ENCODE measurements around the gene EPC2. TPM values are rescaled to one million over a fixed set of nuclear protein-coding genes. Genes with fewer than 3 reads are reported as not detected.

EPC2 gene
- polyA plus RNA-seq, 1 of the 3 experiments (the other 2 are of a cell fraction): 8.8 TPM

DNA sequence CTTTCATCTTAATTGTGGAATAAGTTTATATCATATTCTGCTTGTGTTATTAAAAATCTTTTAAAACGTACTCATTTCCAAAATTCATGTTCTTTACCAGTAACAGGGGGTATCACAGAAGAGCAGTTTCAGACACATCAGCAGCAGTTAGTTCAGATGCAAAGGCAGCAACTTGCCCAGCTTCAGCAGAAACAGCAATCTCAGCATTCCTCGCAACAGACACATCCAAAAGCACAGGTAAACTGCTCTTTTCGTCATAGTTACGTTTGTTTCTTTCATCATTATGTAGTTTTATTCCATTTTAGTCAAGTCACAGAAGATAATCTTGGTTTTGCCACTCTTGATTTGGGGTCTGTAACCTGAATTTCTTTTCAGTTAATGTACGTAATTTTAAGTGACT is 137.0 kb downstream of the EPC2 start:
- Histone ChIP-seq H3K36me3 (replicated peaks in 1 of 2; ENCODE audit: control insufficient read depth in 1 of 2, insufficient read depth in 2 of 2, low read length in 1 of 2) (peaks cover 47 to 57% of the 10 kb centered on the region in 2 experiments), H4K20me1 (ENCODE audit: insufficient read depth) (no peaks in the 10 kb centered on the region), H3K9ac (no peak overlapping the region), H3K9me3 (no peaks in the 10 kb centered on the region), H3K4me2 (no peak overlapping the region), H3K27me3 (ENCODE audit: insufficient read depth) (no peaks in the 10 kb centered on the region), H3K9me2 (no peaks in the 10 kb centered on the region), H3F3A (replicated peaks; ENCODE audit: insufficient read depth) (no peaks in the 10 kb centered on the region), H2AFZ (ENCODE audit: low read depth) (no peak overlapping the region), H3K4me3 (ENCODE audit: low read depth in 2 of 2, low read length in 1 of 2) (no peak overlapping the region), H3K79me2 (ENCODE audit: insufficient read depth) (peaks cover 2% of the 10 kb centered on the region; the same call in 1 of the 2 replicates), H3K4me1 (ENCODE audit: control insufficient read depth in 1 of 2, insufficient read depth in 2 of 2, low read depth in 1 of 2, low read length in 1 of 2) (no peaks in the 10 kb centered on the region), H3K27ac (ENCODE audit: low read depth in 2 of 2, low read length in 1 of 2) (no peak overlapping the region)
- ChIA-PET POLR2A (no interaction called here), CTCF (interaction anchor here (1.3 kb wide), 1 partner anchor 19 kb away, joined by 3 read pairs; no protein-coding TSS in a partner anchor)
- no peak for DNase-seq
- TF ChIP-seq SIN3A (IDR thresholded peaks at IDR 0.05; ENCODE audit: borderline replicate concordance, low read depth, low read length) (no peak), NRF1 (IDR thresholded peaks at IDR 0.05; ENCODE audit: low read depth, low read length) (no peak), JUND (IDR thresholded peaks at IDR 0.05) (no peak), TEAD4 (IDR thresholded peaks at IDR 0.05; ENCODE audit: borderline replicate concordance, insufficient read depth) (no peak), TAF1 (IDR thresholded peaks at IDR 0.05; ENCODE audit: borderline replicate concordance, low read depth, low read length) (no peak), RFX5 (IDR thresholded peaks at IDR 0.05; ENCODE audit: low read length) (no peak), RXRA (IDR thresholded peaks at IDR 0.05; ENCODE audit: borderline replicate concordance, low read depth) (no peak), GABPA (IDR thresholded peaks at IDR 0.05; ENCODE audit: low read depth) (no peak)
- TF ChIP-seq, protein P1, sequence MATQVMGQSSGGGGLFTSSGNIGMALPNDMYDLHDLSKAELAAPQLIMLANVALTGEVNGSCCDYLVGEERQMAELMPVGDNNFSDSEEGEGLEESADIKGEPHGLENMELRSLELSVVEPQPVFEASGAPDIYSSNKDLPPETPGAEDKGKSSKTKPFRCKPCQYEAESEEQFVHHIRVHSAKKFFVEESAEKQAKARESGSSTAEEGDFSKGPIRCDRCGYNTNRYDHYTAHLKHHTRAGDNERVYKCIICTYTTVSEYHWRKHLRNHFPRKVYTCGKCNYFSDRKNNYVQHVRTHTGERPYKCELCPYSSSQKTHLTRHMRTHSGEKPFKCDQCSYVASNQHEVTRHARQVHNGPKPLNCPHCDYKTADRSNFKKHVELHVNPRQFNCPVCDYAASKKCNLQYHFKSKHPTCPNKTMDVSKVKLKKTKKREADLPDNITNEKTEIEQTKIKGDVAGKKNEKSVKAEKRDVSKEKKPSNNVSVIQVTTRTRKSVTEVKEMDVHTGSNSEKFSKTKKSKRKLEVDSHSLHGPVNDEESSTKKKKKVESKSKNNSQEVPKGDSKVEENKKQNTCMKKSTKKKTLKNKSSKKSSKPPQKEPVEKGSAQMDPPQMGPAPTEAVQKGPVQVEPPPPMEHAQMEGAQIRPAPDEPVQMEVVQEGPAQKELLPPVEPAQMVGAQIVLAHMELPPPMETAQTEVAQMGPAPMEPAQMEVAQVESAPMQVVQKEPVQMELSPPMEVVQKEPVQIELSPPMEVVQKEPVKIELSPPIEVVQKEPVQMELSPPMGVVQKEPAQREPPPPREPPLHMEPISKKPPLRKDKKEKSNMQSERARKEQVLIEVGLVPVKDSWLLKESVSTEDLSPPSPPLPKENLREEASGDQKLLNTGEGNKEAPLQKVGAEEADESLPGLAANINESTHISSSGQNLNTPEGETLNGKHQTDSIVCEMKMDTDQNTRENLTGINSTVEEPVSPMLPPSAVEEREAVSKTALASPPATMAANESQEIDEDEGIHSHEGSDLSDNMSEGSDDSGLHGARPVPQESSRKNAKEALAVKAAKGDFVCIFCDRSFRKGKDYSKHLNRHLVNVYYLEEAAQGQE (IDR thresholded peaks at IDR 0.05; ENCODE audit: low read depth, low read length): no peak
- TF ChIP-seq, protein P2, sequence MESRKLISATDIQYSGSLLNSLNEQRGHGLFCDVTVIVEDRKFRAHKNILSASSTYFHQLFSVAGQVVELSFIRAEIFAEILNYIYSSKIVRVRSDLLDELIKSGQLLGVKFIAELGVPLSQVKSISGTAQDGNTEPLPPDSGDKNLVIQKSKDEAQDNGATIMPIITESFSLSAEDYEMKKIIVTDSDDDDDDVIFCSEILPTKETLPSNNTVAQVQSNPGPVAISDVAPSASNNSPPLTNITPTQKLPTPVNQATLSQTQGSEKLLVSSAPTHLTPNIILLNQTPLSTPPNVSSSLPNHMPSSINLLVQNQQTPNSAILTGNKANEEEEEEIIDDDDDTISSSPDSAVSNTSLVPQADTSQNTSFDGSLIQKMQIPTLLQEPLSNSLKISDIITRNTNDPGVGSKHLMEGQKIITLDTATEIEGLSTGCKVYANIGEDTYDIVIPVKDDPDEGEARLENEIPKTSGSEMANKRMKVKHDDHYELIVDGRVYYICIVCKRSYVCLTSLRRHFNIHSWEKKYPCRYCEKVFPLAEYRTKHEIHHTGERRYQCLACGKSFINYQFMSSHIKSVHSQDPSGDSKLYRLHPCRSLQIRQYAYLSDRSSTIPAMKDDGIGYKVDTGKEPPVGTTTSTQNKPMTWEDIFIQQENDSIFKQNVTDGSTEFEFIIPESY (IDR thresholded peaks at IDR 0.05; ENCODE audit: borderline replicate concordance, low read depth): no peak
- WGBS (ENCODE audit: low lambda C conversion rate): 97% methylated on average over 5 of the region's 5 CpGs

GRCh38 chr2:148789059-148789458 is 144.5 kb downstream of the EPC2 start:
- TF ChIP-seq MXI1 (IDR thresholded peaks at IDR 0.05; ENCODE audit: low read depth, low read length): no peak
- no peak for TF ChIP-seq FOSL2 (IDR thresholded peaks at IDR 0.05; ENCODE audit: borderline replicate concordance, low read depth)
- TF ChIP-seq RAD21 (IDR thresholded peaks at IDR 0.05; ENCODE audit: low read length): no peak
- no peak for TF ChIP-seq MEF2A (IDR thresholded peaks at IDR 0.05; ENCODE audit: borderline replicate concordance, low read depth)
- TF ChIP-seq SMC3 (IDR thresholded peaks at IDR 0.05; ENCODE audit: low read depth, low read length): no peak
- TF ChIP-seq GATA2 (CRISPR knock-in tag; IDR thresholded peaks at IDR 0.05): no peak
- TF ChIP-seq, protein P3, sequence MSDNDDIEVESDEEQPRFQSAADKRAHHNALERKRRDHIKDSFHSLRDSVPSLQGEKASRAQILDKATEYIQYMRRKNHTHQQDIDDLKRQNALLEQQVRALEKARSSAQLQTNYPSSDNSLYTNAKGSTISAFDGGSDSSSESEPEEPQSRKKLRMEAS (IDR thresholded peaks at IDR 0.05; ENCODE audit: low read depth): no peak
- no peak for TF ChIP-seq IRF3 (IDR thresholded peaks at IDR 0.05; ENCODE audit: low read depth, low read length)
- TF ChIP-seq POLR2AphosphoS5 (IDR thresholded peaks at IDR 0.05; ENCODE audit: low read depth, low read length): no peak
- TF ChIP-seq, protein P4, sequence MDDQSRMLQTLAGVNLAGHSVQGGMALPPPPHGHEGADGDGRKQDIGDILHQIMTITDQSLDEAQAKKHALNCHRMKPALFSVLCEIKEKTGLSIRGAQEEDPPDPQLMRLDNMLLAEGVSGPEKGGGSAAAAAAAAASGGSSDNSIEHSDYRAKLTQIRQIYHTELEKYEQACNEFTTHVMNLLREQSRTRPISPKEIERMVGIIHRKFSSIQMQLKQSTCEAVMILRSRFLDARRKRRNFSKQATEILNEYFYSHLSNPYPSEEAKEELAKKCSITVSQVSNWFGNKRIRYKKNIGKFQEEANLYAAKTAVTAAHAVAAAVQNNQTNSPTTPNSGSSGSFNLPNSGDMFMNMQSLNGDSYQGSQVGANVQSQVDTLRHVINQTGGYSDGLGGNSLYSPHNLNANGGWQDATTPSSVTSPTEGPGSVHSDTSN (IDR thresholded peaks at IDR 0.05): no peak
- TF ChIP-seq NRF1 (IDR thresholded peaks at IDR 0.05; ENCODE audit: low read depth, low read length): no peak
- Histone ChIP-seq H3K27me3 (ENCODE audit: insufficient read depth) (no peaks in the 10 kb centered on the region), H3K79me2 (ENCODE audit: insufficient read depth) (no peaks in the 10 kb centered on the region), H3K4me1 (ENCODE audit: control insufficient read depth in 1 of 2, insufficient read depth in 2 of 2, low read depth in 1 of 2, low read length in 1 of 2) (no peaks in the 10 kb centered on the region), H3F3A (replicated peaks; ENCODE audit: insufficient read depth) (no peaks in the 10 kb centered on the region), H3K36me3 (replicated peaks in 1 of 2; ENCODE audit: control insufficient read depth in 1 of 2, insufficient read depth in 2 of 2, low read length in 1 of 2) (peaks cover 31 to 44% of the 10 kb centered on the region in 2 experiments), H4K20me1 (ENCODE audit: insufficient read depth) (no peaks in the 10 kb centered on the region), H3K9ac (no peak overlapping the region), H2AFZ (ENCODE audit: low read depth) (no peak overlapping the region), H3K4me3 (ENCODE audit: low read depth in 2 of 2, low read length in 1 of 2) (no peak overlapping the region), H3K27ac (ENCODE audit: low read depth in 2 of 2, low read length in 1 of 2) (no peak overlapping the region), H3K9me2 (no peaks in the 10 kb centered on the region), H3K4me2 (no peak overlapping the region), H3K9me3 (no peaks in the 10 kb centered on the region)
- ChIA-PET CTCF (no interaction called here), POLR2A (no interaction called here)
- DNase-seq: no peak
